LoVo (cell line): ENCODE measurements around the gene TRIM8.
A peak's percentile ranks its signal among the peaks of the same experiment; 100 is the strongest.
"Not testable (repeated sequence)": the region's sequence is repeated elsewhere in the genome, so short reads cannot be mapped to it uniquely, and the experiment has no call there.

Experiments used
- DNase-seq: peaks from one replicate; pipeline ENCODE4 v3.0.0-alpha.2; 2016; ENCODE audit warnings: low spot score

The TRIM8 gene

DNA sequence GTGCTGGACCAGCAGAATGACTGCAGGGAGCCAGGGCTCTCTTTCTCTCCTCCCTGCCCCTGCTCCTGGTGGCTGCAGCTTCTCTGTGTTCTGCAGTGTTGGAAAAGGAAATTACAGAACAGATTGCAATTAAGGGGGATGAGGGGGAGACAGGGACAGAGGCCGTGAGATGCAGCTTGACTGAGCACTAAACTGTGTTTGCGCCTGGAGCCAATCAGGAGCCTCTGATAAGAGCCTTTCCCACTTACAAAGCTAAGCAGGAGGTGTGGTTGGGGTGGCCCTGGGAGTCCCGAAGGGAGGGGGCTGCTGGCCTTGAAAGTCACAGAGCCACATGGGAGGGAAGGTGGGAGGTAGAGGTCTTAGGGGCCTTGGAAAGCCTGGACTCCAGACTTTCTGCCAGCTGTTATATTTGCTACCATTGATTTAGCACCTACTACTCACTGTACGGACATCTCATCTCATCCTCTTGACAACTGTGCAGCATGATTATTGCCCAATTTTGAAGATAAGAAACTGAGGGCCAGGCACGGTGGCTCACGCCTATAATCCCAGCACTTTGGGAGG lies 26.7 kb downstream of the TRIM8 start:
- no peak for DNase-seq

DNA sequence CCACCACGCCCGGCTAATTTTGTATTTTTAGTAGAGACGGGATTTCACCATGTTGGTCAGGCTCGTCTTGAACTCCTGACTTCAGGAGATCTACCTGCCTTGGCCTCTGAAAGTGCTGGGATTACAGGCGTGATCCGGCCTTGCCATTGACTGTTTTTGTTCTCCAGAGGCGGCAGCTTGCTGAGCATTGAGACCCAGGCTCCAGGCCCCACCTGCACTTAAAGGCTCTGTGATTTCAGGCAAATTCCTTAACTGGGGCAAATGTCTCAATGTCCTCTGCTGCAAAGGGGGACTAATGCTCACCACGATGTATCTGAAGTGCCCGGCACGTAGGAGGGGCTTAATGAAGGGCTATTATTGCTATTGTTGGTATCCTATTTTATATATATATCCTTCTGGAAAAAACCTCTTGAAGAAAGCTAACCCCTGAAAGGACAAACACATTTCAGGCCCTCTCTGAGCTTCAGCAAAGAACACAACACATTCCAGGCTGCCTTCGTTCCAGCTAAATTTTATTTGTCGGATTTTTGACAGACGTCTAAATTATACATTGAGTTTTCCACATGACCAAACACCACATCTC lies 29.0 kb downstream of the TRIM8 start:
- no peak for DNase-seq

DNA sequence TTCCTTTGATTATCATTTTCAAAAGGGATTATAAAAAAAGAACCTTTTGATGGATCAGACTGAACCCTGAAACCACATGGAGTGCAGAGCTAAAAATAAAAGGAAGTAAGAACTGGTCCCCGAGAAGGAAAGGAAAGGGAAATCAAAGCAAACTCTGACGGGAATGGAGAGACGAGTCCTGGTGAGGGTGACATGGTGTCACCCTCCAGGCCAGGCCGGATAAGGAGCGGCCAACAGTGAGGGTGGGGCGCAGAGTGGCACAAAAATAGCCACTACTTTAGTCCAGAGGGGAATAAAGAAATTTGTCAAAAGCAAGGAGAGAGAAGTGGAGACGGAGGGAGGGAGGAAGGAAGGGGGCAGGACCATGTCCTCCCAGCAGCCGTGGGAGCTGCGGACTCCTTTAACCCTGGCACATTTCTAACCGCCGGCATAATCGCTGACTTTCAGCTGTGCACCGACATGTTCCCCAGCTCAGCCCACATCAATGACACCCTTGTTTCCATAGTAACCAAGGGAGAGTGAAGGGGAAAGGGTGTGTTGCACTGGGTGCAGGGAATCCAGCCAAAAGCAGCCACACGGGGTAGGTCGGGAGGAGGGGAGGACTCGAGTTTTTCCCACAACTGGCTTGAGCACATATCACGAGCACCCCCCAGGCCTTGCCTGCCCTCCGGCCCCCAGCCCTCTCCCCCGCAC lies 29.7 kb downstream of the TRIM8 start:
- DNase-seq, result no peak

DNA sequence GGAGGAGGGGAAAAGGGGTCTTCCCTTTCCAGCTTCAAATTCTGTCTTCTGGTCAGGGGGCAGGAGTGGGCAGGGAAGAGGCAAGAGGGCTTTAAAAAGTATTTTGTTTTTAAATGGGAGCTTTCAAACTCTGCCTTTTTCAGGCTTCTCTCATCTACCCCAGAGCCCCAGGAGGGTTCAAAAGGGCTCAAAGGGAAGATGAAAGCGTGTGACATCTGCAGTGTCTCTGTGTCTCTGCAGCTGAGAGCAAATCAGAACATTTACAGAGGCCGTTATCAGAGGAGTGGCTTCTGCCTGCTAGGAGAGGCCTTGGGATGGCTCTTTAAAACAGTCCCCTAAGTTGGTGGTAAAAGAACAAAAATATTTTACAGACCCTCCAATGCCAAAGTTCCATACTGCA lies 30.3 kb downstream of the TRIM8 start:
- no peak for DNase-seq

DNA sequence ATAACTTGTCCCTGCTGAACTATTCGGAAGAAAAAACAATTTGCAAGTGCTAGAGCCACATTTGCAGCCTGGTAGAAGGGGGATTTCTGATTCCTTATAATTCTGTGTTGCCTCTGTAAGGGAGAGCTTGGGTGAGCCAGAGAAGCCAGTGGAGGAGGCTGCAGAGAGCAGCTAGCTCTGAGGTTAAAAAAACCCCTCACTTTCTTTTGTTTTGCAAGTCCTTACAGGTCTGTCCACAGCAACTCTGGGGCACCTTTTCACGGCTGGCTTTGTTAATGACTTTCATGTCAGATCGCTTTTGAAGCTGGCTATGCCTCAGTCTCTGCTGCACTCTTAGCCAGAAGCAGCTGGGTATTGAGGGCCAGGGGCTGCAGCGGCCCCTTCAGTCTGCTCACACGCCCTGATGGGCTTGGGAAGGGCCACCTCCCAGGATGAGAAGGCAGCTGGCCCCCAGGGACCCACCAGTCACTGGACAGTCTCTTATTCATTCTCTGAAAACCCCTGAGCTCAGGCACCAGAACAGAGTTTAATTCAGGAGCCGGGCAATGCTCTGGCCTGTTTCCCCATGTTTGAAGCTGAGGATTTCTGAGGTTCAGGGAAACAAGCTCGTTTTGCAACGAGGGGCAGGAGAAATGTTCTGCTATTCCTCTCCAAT lies 30.9 kb downstream of the TRIM8 start:
- DNase-seq, result no peak

DNA sequence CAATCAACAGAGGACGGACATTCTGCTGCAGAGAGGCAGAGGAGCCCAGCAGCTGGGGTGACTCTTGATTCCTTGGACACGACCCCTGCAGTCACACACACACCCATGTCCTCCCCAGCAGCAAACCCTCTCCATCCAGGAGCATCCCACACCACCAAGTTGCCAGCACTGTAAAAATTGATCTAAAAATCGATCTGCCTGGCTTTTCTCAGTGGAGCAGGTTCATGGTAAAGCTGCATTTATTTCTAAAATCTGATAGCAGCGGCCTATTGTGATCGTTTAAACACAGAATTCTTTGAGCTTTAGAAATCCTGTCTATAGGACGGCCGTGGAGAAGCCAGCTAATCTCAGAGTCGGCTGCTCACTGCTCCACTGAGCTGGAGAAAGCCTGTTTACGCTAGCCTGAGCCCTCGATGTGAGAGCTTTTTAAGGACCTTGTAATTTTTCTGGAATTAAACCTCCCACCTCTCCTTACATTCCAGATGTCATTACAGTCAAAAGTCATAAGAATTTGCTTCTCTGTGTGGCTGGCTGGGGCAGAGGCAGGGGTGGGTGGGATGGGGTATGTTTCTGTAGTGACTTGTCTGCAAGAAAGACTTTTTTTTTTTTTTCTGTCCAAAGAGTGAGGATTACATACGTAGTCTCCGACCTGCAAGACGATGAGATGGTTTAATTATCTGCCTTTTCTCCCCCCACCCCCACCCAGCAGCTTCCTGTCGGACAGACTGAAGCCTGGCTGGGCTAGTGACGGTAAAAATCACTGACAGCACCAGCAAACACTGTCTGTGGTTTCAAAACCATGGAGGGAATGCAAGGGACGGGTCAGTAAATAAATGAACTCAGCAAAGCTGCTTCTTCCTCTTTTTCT lies 31.6 kb downstream of the TRIM8 start:
- no peak for DNase-seq

DNA sequence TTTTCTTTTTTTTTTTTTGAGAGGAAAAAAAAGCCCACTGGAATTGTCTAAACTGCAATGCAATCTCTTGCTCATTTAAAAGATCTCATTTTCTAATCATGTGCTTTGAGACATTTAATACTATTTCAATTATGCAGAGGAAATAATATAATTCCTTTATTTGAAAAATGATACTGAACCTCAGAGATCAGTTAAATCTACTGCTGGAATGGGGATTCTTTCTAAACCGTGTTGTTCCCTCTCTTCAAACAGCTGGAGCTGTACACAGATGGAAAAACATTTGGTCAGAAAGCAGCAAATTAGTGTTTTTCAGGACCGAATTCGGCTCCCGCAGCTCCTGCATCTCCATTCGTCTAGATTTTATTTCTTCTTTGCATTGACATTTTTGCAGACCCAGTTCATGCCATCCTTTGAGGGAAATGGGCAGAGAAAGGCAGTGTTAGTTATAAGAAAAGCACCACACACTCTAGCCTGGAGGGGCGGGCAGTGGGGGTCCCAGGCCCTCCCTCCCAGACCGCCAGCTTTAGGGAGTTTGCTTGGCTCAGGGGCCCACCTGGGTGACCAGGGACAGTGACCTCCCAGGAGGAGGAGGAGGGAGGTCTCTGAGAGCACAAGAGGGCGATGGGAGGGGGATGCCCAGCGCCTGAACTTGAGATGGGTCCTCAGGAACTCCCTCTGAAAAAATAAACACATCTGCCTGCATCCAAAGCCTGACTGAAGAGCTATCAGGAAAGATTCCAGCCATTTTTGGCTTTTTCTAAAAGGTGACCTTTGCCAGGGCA lies 32.4 kb downstream of the TRIM8 start:
- DNase-seq, result no peak

DNA sequence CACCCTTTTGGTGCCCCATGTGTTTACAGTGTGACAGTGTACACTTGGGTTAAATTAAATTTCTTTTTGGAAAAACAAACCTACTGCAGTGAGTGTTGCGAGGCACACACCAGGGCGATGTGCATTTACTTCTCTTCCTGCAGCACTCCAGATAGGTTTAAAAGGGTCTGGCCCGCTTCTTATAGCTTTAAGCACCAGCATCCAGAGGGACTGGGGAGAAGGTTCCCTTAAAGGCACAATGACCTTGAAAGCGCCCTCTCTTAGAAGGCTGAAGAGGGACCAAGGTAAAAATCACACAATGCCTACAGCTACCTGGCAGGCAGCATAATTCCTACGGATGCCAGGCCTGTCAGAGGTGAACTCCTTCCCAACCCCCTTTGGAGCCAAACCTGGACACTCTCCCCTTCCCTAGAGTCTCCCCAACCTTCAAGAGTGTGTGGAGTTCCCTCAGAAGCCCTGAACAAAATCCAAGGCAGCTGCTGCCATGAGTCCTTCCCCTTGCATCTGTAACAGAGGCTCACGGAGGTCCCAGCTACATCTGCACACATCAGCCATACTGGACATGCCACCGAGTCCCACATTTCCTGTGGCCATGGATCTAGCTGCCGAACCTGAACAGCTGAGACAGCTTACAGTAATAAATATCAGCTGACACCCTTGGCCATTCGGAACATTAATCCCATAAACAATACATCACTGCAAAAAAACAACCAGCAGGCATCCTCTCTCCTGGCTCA lies 33.2 kb downstream of the TRIM8 start:
- no peak for DNase-seq

DNA sequence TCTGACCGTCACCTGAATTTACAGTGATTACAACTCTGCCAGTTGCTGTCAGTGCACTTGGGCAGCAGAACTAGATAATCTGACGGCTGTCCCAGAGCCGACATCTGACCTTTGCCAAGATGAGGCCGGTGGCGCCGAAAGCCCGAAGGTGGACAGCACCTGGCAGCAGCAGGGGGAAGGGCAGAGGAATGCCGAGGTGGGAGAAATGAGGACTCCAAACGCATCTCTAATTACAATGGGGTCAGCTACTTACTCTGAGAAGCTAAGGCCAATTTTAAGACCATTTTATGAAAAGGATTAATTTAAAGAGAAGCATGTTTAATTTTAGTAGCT lies 33.8 kb downstream of the TRIM8 start:
- DNase-seq, result no peak

DNA sequence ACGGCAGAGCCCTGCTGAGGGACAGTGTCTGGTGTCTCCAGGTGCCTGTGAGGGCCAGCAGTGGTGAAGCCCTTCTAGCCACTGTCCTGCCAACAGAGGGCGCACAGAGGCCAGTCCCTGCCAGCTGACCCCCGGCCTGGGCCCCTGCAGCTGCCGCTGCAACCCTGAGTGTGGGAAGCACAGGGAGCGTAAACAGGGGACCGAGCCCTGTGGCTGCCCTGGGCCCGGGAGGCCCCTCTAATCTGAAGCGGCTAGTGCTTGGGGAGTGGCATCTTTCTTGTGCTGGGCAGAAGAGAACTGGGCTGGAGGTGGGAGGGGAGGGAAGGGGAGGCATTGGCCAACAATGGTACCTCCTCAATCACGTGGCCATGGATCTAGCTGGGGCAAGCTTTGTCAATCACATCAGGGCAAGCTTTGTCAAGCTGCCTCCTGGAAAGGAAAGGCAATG lies 34.6 kb downstream of the TRIM8 start:
- peak; percentile 26 for DNase-seq

DNA sequence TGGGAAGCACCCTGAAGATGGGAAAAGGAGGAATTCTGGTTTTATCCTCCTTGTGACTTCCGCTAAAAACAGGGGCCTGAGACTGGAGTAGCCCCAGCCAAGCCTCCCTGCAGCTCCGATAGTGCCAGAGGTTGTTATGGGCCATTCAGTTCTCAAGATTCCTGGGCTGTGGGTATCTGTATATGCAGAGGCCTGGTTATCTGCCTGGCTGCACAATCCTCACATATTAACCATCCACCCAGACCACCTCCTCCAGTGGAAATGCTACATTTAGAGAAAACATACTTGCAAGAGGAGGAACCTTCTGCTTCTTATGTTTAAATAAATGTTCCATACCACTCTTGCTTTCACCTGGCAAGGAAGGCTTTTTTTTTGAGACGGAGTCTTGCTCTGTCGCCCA lies 35.3 kb downstream of the TRIM8 start:
- DNase-seq, result no peak

DNA sequence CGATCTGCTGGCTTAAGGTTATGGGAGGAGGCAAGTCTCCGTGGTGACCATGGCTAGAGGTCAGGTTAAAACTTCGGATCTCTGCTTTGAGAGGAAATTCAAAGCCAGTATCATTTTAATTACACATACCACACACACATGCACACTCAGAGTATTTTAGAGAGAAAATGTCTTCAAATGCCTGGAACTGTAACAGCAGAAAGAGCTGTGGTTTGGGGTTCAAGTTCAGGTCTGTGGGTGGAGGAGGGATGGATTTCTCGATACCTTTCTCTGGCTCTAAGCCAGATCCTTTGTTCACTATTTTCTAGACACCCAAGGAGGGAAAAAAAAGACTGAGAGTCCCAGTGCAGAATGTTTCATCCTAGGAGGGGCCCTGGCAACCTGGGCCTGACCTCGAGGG lies 37.4 kb downstream of the TRIM8 start:
- DNase-seq, result no peak

DNA sequence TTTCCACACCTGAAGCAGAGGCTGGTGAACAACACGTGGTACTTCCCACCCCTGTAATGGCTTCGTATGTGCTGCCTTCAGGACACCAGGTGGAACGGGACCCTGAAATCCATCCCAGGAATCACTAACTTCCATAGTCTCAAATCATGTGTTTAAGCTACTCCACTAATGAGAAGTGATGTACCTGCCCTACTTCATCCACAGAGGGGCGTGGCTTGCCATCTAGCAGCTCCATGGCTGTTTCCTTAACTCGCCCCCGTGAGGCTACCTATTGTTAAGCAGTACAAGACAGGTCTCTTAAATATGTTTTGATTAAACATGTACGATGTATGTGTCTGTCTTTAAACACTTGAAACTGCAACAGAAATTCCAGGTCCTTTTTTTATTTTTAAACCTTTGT lies 38.1 kb downstream of the TRIM8 start:
- DNase-seq, result no peak

DNA sequence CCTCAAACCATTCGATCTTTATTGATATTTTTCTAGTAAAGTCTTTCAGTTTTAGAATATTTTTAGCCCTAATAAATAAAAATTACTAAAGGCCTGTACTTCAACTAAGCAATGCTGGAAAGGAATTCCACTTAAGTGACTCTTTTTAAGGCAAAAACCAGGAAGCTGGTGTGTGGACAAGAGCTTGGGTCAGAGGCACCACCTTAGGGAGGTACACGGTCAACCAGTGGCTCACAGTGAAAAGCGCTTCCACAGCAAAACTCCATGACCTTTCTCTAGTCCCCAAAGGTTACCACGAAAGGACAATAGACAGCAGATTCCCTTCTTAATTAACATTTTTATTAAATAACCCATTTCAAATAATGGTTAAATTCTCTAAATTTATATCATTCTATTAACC lies 38.7 kb downstream of the TRIM8 start:
- DNase-seq, result no peak

DNA sequence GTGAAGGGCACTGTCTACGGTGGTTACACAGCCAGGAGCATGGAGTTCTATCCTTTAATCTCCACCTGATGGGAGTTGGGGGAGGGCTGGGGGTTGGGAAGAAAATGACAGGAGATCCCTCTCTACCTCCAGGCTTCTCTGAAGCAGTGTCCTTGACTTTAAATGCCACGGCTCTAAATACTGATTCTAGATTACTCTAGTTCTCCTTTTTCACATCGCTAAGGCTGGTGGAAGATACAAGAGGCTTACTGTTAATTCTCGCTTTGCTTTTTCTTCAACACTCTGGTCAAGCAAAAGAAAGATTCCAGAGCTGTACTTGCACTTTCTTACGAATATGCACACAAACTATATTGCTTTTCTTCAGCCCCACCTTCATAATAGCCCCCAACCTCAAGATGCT lies 39.5 kb downstream of the TRIM8 start:
- DNase-seq, result no peak

DNA sequence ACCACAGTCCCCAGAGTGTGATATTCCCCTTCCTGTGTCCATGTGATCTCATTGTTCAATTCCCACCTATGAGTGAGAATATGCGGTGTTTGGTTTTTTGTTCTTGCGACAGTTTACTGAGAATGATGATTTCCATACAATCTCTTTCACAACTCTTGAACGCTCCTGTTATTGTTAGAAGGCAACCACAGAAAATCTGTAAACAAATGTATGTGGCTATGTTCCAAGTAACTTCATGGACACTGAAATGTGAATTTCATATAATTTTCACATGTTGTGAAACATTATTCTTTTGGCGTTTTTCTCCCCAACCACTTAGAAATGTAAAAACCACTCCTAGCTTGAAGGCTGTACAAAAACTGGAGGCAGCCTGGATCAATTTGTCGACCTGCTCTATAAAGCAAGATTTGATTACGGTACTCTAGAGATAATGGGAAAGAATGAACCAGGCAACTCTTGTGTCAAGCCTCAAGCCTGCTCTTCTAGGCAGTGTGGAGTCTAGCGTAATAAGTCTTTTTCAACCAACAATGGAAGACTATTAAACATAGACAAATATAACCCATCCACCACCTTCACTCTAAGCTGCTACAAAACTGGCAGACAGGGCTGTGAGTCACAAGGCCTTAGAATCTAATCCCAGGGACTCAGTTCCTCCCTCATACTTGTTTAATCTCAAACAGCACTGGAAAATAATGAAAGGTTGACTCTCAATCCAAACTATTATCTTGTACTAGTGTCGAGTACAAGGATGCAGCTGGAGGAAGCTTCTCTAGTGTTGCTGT lies 47.2 kb downstream of the TRIM8 start:
- DNase-seq, result no peak

DNA sequence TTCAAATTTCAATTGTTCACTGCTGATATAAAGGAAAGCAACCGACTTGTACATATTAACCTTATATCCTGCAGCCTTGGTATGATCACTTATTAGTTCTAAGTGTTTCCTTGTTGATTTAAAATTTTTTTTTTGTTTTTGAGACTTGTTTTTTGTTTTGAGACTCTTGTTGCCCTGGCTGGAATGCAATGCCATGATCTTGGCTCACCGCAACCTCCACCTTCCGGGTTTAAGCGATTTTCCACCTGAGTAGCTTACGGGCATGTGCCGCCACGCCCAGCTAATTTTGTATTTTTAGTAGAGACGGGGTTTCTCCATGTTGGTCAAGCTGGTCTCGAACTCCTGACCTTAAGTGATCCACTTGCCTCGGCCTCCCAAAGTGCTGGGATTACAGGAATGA lies 51.1 kb downstream of the TRIM8 start:
- not testable (repeated sequence) for DNase-seq

DNA sequence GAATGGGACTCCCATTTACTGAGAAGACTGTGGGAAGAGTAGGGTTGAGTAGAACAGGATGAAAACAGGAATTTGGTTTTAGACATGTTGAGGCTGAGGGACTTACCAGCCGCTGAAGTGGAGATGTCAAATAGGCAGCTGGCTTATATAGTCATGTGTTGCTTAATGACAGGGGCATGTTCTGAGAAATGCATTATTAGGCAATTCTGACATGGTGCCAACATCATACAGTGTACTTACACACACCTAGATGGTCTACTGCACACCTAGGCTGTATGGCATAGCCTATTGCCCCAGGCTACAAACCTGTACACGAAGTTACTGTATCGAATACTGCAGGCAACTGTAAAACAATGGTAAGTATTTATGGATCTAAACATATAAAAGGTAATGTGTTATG lies 52.5 kb downstream of the TRIM8 start:
- no peak for DNase-seq

DNA sequence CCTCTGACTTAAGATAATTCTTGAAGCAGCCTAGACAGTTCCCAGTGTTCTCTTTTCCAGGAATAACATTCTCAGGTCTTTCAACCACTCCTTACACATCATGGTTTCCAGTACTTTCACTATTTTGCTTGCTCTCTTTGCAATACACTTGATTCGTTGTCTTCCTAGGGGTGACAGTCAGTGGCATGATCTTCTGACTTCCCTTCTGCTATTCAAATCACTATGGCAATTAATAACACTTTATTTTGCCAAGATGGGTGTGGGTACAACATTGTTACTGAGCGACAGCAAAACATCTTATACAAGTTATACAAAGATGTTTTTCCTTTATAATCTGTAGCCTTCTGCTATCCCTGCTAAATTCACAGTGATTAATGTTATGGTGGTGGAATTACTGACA lies 54.6 kb downstream of the TRIM8 start:
- no peak for DNase-seq

DNA sequence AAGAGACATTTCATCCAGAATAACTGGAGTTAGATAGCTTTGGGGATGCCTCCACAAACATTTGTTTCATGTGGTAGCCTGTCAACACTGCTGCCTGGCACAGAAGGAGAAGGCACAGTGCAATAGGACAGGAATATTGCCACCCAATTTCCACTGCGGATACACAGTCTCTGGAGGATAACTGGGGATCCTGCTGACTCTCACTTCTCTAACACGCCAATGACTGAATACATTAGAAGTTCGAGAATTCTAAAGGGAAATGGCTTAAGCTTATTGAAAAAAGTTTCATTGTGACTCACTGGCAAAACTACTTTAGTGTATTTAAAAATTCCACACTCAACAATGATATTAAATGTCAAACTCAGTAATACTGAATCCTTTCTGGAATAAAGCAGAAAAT lies 57.0 kb downstream of the TRIM8 start:
- DNase-seq, result no peak
